Measurements from ENCODE around the gene POLD1.

GRCh38 chr19:50384685-50385535 is 763 bp downstream of the POLD1 start:
- TF ChIP-seq CTCF (IDR thresholded peaks at IDR 0.05; ENCODE audit: low read depth, low read length, poor library complexity, severe bottlenecking) (no peak), EZH2phosphoT487 (IDR thresholded peaks at IDR 0.05; ENCODE audit: borderline replicate concordance, low read length) (no peak)
